ENCODE data around the gene OXSR1.
"Not testable (repeated sequence)": the region's sequence is repeated elsewhere in the genome, so short reads cannot be mapped to it uniquely, and the experiment has no call there.

OXSR1 gene

GRCh38 chr3:38271553-38271952 is 106.2 kb downstream of the OXSR1 start:
- DNase-seq (ENCODE audit: low read depth), result no peak

- no peak for DNase-seq (ENCODE audit: low read depth)
Measured at GRCh38 chr3:38274864-38275649, 109.7 kb downstream of the OXSR1 start.

- DNase-seq (ENCODE audit: low read depth), result no peak
Measured at GRCh38 chr3:38275658-38276057, 110.3 kb downstream of the OXSR1 start.

- DNase-seq (ENCODE audit: low read depth), result no peak
Measured at GRCh38 chr3:38276081-38276916, 111.0 kb downstream of the OXSR1 start.

- no peak for DNase-seq (ENCODE audit: low read depth)
Measured at GRCh38 chr3:38276917-38277630, 111.7 kb downstream of the OXSR1 start.

- no peak for DNase-seq (ENCODE audit: low read depth)
Measured at GRCh38 chr3:38278841-38279240, 113.5 kb downstream of the OXSR1 start.

GRCh38 chr3:38281895-38282686 is 116.8 kb downstream of the OXSR1 start, which contains the start of gene SLC22A14:
Gene SLC22A14, plus strand, starts transcription at chr3:38282294. Its CDS starts 23,733 bp downstream, at chr3:38306027.
- DNase-seq (ENCODE audit: low read depth), result no peak

- DNase-seq (ENCODE audit: low read depth), result no peak
Measured at GRCh38 chr3:38283810-38284755, 118.7 kb downstream of the OXSR1 start.

GRCh38 chr3:38284756-38285150 is 119.4 kb downstream of the OXSR1 start:
- no peak for DNase-seq (ENCODE audit: low read depth)

GRCh38 chr3:38289286-38290217 is 124.2 kb downstream of the OXSR1 start:
- not testable (repeated sequence) for DNase-seq (ENCODE audit: low read depth)

- DNase-seq (ENCODE audit: low read depth), result not testable (repeated sequence)
Measured at GRCh38 chr3:38297053-38297452, 131.7 kb downstream of the OXSR1 start.

- no peak for DNase-seq (ENCODE audit: low read depth)
Measured at GRCh38 chr3:38297537-38297936, 132.2 kb downstream of the OXSR1 start.

- no peak for DNase-seq (ENCODE audit: low read depth)
Measured at GRCh38 chr3:38297947-38298711, 132.8 kb downstream of the OXSR1 start.

Measured in activated T-helper 9 cell treated with anti-CD3 and anti-CD28 coated beads, Interleukin-2, amount 50 U/mL, for 16 hours (primary cell).